GM21381 (cell line): ENCODE measurements around the gene PCED1B.
A peak's percentile ranks its signal among the peaks of the same experiment; 100 is the strongest.
"Not testable (repeated sequence)": the region's sequence is repeated elsewhere in the genome, so short reads cannot be mapped to it uniquely, and the experiment has no call there.

Source experiments
- ATAC-seq: cut with Tn5 transposase; IDR thresholded peaks from one replicate; pipeline ENCODE4 v1.9.1; 2021; ENCODE audit warnings: mild to moderate bottlenecking, moderate library complexity; ENCODE audit not compliant: unreplicated experiment

The PCED1B gene

DNA sequence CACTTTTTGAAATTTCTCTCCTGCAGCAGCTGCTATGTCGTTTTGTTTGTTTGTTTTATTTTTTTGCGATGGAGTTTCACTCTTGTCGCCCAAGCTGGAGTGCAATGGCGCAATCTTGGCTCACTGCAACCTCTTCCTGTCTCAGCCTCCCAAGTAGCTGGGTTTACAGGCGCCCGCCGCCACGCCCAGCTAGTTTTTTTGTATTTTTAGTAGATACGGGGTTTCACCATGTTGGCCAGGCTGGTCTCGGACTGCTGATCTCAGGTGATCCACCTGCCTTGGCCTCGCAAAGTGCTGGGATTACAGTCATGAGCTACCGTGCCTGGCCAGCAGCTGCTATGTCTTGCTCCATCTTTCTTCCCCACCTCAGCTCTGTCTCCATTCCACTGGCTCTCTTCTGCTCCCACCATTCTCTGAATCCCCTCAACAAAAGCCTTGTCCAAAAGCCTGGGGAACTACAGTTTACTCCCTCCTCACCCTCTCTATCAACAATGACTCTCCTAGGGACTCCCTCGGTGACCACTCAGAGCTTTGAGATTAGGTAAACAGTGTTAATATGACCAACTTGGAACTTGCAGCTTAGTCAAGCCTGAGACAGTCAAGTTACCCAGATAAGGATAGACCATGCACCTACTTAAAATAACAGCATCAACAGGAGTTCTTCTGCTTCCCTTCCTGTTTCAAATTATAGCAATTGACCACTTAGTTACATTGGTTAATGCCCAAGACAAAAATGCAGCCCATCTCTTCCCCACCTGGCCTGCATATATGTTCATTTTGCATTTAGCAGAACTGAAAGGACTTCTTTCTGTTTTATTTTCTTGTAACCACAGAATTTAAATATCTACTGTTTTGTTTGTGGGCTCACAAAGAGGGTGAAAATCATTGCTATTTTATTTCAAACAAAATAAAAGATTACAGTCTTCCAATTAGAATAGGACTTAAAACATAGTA, 189.4 kb downstream of the PCED1B start:
- peak; percentile 82 for ATAC-seq

DNA sequence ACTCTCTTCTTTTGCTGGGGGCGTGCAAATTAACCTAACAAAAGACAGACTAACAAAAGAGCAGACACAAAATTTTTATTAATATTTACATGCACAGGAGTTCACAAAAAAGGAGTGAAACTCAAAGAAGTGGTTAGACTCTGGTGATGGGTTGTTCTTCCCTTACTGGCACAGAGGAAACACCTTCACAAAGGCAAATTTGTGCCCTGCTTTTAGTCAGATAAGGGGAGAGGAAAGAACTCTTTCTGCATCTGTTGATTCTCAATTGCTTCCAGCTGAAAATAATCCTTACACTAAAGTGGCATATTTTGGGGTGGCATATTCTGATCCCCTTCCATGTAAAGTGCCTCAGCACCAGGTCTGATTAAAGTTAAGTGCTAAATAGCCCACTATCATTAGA, 190.5 kb downstream of the PCED1B start:
- no peak for ATAC-seq

- ATAC-seq, result no peak
Measured at GRCh38 chr12:47270782-47271664, 191.6 kb downstream of the PCED1B start.

- ATAC-seq, result no peak
Measured at GRCh38 chr12:47271800-47272239, 192.4 kb downstream of the PCED1B start.

DNA sequence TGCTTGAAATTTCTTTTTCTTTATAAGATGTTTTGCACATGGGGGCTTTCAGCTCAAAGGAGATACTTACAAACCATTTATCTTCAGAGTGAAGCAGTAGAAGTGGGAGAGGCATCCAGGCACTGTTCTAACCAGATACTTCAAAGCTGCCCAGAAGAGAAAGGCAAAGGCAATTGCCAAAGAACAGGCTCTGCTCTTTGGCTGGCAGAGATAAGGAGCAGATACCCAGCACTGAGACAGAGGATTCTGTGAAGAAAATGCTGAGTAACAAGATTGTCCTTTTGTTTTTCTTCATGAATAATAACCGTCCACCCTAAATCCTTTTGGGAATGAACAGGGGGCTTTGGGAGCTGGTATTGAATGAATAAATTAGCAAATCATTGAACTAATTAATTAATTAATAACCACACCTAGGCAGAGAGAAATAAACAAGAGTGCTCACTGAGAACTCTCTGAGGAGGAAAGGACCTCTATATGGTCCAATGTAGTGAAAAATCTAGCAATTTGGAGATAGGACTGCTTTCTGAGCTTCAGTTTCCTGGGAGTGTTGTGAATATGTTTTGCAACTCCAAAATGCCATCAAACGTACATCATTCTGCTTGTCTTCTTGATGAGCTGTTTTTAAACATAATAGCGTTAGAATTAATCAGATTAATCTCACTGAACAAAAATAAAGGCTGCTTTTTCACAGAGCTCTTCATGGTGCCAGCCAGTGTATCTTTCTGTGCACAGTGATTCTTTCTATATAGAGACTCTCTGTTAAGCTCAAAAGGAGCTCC, 193.2 kb downstream of the PCED1B start:
- ATAC-seq, result no peak

DNA sequence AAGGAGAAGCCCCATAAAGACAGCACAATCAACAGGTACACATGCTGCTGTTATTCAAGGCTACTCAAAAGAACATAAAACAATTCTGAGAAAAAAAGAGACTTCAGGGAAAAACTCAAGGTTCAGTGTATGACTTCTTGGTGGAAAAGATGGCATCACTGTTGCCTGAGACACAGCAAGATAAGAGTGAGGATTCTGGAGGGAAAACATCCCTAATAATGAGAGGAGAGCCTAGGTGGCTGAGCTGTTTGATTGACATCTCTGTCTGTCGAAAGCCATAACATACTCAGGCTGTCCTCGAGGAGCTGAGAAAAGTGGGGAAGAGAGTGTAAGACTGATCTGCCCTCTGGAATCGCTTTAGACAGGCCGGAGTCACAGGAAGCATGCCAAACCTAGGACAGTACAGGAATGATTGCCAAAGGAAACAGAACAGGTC, 193.8 kb downstream of the PCED1B start:
- no peak for ATAC-seq

DNA sequence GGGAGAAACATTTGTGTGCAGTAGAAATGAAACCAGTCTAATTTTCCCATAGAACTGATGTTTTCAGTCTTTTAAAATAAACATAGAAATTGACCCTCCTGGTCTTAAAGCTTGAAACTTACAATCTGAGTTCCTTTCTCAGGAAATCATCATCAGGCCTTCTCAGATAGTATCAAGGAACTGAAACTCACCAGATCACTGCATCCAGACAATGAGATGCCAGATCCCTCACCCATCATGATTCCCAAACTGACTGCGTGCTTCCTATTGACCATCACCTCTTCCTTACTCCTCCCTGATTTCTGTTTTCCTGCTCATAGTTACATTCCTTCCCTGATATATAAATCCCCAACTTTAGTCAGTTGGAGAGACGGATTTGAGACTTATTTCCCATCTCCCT, 195.3 kb downstream of the PCED1B start:
- no peak for ATAC-seq

GRCh38 chr12:47276253-47276620, 196.8 kb downstream of the PCED1B start:
- no peak for ATAC-seq

DNA sequence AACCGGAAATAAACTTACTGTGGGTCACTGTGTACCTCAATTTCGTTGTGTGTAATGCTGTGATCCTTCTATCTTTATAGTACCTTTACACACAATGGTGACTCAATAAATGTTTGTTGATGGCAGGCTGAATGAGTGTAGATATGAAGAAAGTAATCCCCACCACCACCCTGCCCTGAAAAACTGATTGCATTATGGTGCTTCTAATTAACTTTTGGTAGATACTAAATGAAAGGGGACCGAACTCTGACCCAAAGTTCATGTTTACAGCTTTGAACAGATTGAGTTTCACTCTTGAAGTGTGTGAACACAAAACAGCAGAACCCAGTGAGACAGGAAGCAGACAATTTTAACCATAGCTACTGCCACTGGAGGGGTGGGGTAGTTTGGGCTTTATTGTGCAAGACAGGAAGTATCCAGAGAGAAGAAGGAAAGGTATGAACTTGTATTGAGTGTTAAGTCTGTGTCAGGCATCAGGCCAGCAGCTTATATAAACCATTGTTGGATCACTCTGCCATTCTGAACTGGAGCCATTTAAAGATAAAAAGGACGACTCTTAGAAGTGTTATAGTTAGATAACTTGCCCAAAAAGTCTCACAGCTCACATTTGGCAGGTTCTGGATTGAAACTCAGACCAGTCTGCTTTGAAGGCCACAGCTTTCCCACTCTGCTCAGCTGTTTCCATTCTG, 197.3 kb downstream of the PCED1B start:
- ATAC-seq, result peak; percentile 94

GRCh38 chr12:47277972-47278448, 198.6 kb downstream of the PCED1B start:
- no peak for ATAC-seq

GRCh38 chr12:47279758-47280157, 200.3 kb downstream of the PCED1B start:
- ATAC-seq, result not testable (repeated sequence)

DNA sequence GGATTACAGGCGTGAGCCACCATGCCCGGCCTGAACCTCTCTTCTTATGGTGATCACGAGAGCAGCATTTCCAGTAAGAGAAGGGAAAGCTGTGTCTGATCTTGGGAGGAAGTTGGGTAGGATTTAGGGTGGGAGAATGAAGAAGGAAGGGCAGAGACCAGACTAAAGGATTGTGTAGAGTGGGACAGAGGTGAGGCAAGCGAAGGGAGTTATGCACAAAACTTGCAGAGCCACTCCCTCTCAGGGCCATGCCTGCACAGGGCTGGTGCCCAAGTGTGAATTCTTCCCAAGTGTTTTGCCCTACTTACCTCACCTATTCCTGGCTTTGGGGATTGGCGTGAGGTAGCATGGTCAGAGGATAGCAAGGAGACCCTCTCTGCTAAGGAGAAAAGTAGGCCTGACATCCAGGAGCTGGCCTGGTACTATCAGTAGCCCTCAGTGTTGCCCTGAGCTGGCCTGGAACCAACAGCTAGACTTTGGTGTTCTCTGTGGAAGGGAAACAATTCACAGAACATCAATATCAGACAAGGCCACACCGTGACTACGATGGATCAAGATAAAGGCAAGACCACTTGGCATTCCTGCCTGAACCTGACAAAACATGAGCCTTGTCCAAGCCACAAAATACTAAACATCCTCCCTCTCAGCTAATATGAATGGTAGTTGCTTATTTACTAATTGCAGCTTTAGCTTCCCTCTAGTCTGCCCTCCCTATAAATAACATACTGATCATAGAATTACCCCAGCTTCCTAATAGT, 201.3 kb downstream of the PCED1B start:
- ATAC-seq, result no peak

DNA sequence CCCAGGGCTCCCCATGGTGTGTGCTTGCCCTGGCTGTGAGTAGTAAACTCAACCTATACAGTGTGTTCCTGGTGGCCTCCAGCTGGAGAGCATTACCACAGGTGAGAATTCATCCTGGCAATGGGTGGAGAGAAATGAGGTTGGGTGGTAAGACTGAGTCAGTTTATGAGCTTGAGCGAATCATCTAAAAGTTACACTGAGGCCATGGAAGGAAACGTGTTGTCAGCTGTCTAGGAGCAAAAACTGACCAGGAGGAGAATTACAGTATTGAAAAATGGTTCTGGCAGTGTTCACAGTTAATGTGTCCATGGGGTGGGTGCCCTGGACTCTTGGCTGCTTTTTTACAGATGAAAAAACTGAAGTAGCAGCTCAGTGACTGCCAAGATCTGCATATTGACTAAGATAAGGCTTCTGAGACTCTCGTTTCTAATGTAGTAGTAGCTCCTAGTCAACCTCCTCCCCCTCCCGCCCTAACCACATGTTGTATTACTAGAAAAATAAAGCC, 202.3 kb downstream of the PCED1B start:
- no peak for ATAC-seq

DNA sequence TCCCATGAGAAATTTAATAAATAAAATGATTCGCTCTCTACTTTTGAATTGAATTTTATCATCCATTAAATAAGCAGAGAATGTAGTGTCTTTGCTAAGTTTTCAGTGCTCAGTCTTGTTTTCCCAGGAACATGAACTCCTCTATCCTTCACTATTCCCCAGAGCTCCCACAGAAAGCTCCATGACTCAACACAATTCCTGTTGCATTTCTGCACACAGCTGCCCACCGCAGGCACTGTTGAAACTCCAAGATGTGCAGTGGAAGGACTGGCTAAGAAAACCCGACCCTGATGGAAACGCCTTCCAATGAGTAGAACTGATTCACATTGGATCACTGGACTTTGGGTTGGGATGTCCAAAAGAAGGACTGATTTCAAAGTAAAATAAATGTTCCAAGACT, 202.8 kb downstream of the PCED1B start:
- ATAC-seq, result no peak
